H1 (cell line): ENCODE results near the gene UBE3C. TPM values are rescaled to one million over a fixed set of nuclear protein-coding genes. Genes with fewer than 3 reads are reported as not detected.

Source experiments
- CTCF ChIA-PET: fragments of 300-600 bp; sonication (Branson Sonifier 250); formaldehyde crosslinking; loops from one replicate; lab custom pipeline; 2021; ENCODE audit not compliant: partially characterized antibody; lab: Charles Lee
- POLR2A ChIA-PET: fragments of 300-600 bp; sonication (Branson Sonifier 250); formaldehyde crosslinking; loops from one replicate; lab custom pipeline; 2021; ENCODE audit warnings: inconsistent platforms; ENCODE audit not compliant: partially characterized antibody; lab: Charles Lee
- DNase-seq, 2 experiments: peaks; one replicate each; pipeline versions ENCODE4 v3.0.0 to v3.0.0-alpha.2; 2010 to 2022; ENCODE audit warnings: low spot score in 2 of 2, low read depth in 1 of 2, mixed read lengths in 1 of 2
- FAIRE-seq: peaks from 2 replicates; lab custom pipeline; 2011; peaks lifted over from hg19 to GRCh38; lab: Jason Lieb, UNC
- H2AFZ ChIP-seq: 2 replicates; pipeline ENCODE4 v1.8.1; 2012; ENCODE audit warnings: low read length, inconsistent platforms
- H2AK5ac ChIP-seq: 2 replicates; pipeline ENCODE4 v1.6.1; 2013; ENCODE audit warnings: low read depth, low read length
- H2BK120ac ChIP-seq: replicated peaks from 2 replicates; pipeline ENCODE3; 2013; ENCODE audit warnings: low read depth, low read length, inconsistent platforms
- H2BK12ac ChIP-seq: 2 replicates; pipeline ENCODE4 v1.6.1; 2013; ENCODE audit warnings: low read depth, low read length
- H2BK15ac ChIP-seq: 2 replicates; pipeline ENCODE4 v1.6.1; 2013; ENCODE audit warnings: low read length
- H2BK20ac ChIP-seq: 2 replicates; pipeline ENCODE4 v1.6.1; 2013; ENCODE audit warnings: low read length
- H2BK5ac ChIP-seq: 2 replicates; pipeline ENCODE4 v1.6.1; 2013; ENCODE audit warnings: low read depth, low read length
- H3K14ac ChIP-seq: 2 replicates; pipeline ENCODE4 v1.6.1; 2013; ENCODE audit warnings: inconsistent platforms; ENCODE audit not compliant: insufficient read length
- H3K18ac ChIP-seq: 2 replicates; pipeline ENCODE4 v1.6.1; 2013; ENCODE audit warnings: low read length; ENCODE audit errors: extremely low read depth
- H3K23ac ChIP-seq: 2 replicates; pipeline ENCODE4 v1.6.1; 2013; ENCODE audit warnings: inconsistent platforms; ENCODE audit not compliant: insufficient read length
- H3K23me2 ChIP-seq: 2 replicates; pipeline ENCODE4 v1.6.1; 2013; ENCODE audit warnings: low read depth, low read length
- H3K27ac ChIP-seq: 2 replicates; pipeline ENCODE4 v1.6.1; 2011; ENCODE audit warnings: low read depth, low read length, inconsistent platforms
- H3K27me3 ChIP-seq, 4 experiments: replicated peaks in 1 of 4; 1 replicate in 1 of 4; 2 replicates in 3 of 4; pipeline versions ENCODE4 v1.6.1 to v1.8.1; 2011 to 2013; ENCODE audit warnings: low read length in 3 of 4, mild to moderate bottlenecking in 3 of 4, inconsistent platforms in 2 of 4, mixed read lengths in 2 of 4, moderate library complexity in 1 of 4; ENCODE audit not compliant: control insufficient read depth in 3 of 4, insufficient read depth in 3 of 4; ENCODE audit errors: extremely low read depth in 1 of 4
- H3K36me3 ChIP-seq, 4 experiments: 2 replicates each; pipeline versions ENCODE4 v1.6.1 to v1.8.1; 2011 to 2013; ENCODE audit warnings: mild to moderate bottlenecking in 4 of 4, low read length in 3 of 4, moderate library complexity in 2 of 4, control low read depth in 1 of 4, inconsistent platforms in 1 of 4; ENCODE audit not compliant: insufficient read depth in 4 of 4, control insufficient read depth in 2 of 4
- H3K4ac ChIP-seq: replicated peaks from 2 replicates; pipeline ENCODE3; 2013; ENCODE audit warnings: low read length, low read depth, mixed read lengths, inconsistent platforms; ENCODE audit not compliant: insufficient read length
- H3K4me1 ChIP-seq, 4 experiments: replicated peaks in 1 of 4; 1 replicate in 1 of 4; 2 replicates in 3 of 4; pipeline versions ENCODE4 v1.6.1 to v1.8.1; 2011 to 2013; ENCODE audit warnings: low read length in 3 of 4, inconsistent platforms in 2 of 4, mixed read lengths in 1 of 4; ENCODE audit not compliant: insufficient read depth in 4 of 4, control insufficient read depth in 3 of 4
- H3K4me2 ChIP-seq, 2 experiments: 2 replicates each; pipeline versions ENCODE4 v1.6.1 to v1.8.1; 2011 to 2013; ENCODE audit warnings: low read depth in 2 of 2, low read length in 2 of 2, control low read depth in 1 of 2, inconsistent platforms in 1 of 2, mild to moderate bottlenecking in 1 of 2; ENCODE audit not compliant: insufficient read depth in 1 of 2
- H3K4me3 ChIP-seq, 4 experiments: fragments of 200-600, 300-600 bp in 1 of 4; sonication (generic), shearing (Covaris generic), sonication (Bioruptor Twin) in 1 of 4; 2 replicates each; pipeline versions ENCODE4 v1.5.1 to v1.8.1; 2011 to 2016; ENCODE audit warnings: low read length in 4 of 4, low read depth in 3 of 4, control low read depth in 2 of 4, inconsistent platforms in 2 of 4, mild to moderate bottlenecking in 2 of 4, mixed read lengths in 1 of 4, moderate library complexity in 1 of 4; ENCODE audit not compliant: insufficient read depth in 2 of 4; ENCODE audit errors: extremely low read depth in 1 of 4
- H3K56ac ChIP-seq: replicated peaks from 2 replicates; pipeline ENCODE3; 2013; ENCODE audit warnings: low read depth, mild to moderate bottlenecking, mixed read lengths, low read length, inconsistent platforms; ENCODE audit not compliant: insufficient read length
- H3K79me1 ChIP-seq: 2 replicates; pipeline ENCODE4 v1.6.1; 2013; ENCODE audit warnings: low read depth, low read length, control low read depth
- H3K79me2 ChIP-seq, 2 experiments: 2 replicates each; pipeline versions ENCODE4 v1.6.1 to v1.8.1; 2012 to 2013; ENCODE audit warnings: low read length in 2 of 2, mild to moderate bottlenecking in 2 of 2, inconsistent platforms in 1 of 2; ENCODE audit not compliant: insufficient read depth in 2 of 2, control insufficient read depth in 1 of 2
- H3K9ac ChIP-seq, 4 experiments: replicated peaks in 1 of 4; 1 replicate in 1 of 4; 2 replicates in 3 of 4; pipeline versions ENCODE4 v1.6.1 to v1.8.1; 2011 to 2013; ENCODE audit warnings: low read depth in 3 of 4, low read length in 3 of 4, control low read depth in 2 of 4, mild to moderate bottlenecking in 2 of 4, moderate library complexity in 2 of 4, inconsistent platforms in 1 of 4; ENCODE audit errors: extremely low read depth in 1 of 4
- H3K9me3 ChIP-seq, 2 experiments: 2 replicates each; pipeline versions ENCODE4 v1.6.1 to v1.8.1; 2012 to 2013; ENCODE audit warnings: mild to moderate bottlenecking in 2 of 2, moderate library complexity in 2 of 2, control low read depth in 1 of 2, inconsistent platforms in 1 of 2, low read depth in 1 of 2, low read length in 1 of 2, mixed read lengths in 1 of 2; ENCODE audit not compliant: insufficient read depth in 2 of 2
- H4K20me1 ChIP-seq, 2 experiments: replicated peaks in 1 of 2; 2 replicates each; pipeline versions ENCODE3 to v1.8.1; 2011 to 2013; ENCODE audit warnings: inconsistent platforms in 2 of 2, low read length in 2 of 2, mild to moderate bottlenecking in 1 of 2; ENCODE audit not compliant: insufficient read depth in 2 of 2, control insufficient read depth in 1 of 2
- H4K5ac ChIP-seq: 2 replicates; pipeline ENCODE4 v1.6.1; 2013; ENCODE audit warnings: low read length, low read depth, mixed read lengths, inconsistent platforms; ENCODE audit not compliant: insufficient read length
- H4K8ac ChIP-seq: 2 replicates; pipeline ENCODE4 v1.8.0; 2013; ENCODE audit warnings: mild to moderate bottlenecking, moderate library complexity, low read length, inconsistent platforms; ENCODE audit not compliant: insufficient read depth; ENCODE audit errors: extremely low read depth
- H4K91ac ChIP-seq: replicated peaks from 2 replicates; pipeline ENCODE3; 2013; ENCODE audit warnings: low read length, mixed read lengths, inconsistent platforms; ENCODE audit not compliant: insufficient read length
- BCL11A ChIP-seq, 2 experiments: IDR thresholded peaks; one replicate each; pipeline ENCODE4 v1.6.1; 2011; ENCODE audit warnings: low read depth in 2 of 2, low read length in 2 of 2, mild to moderate bottlenecking in 2 of 2
- RBBP5 ChIP-seq: IDR thresholded peaks from 2 replicates; pipeline ENCODE4 v1.7.1; 2012; ENCODE audit warnings: low read depth, mild to moderate bottlenecking, inconsistent platforms, low read length, moderate library complexity, borderline replicate concordance
- RFX5 ChIP-seq: IDR thresholded peaks from 2 replicates; pipeline ENCODE4 v1.6.1; 2011; ENCODE audit warnings: low read depth, low read length, improper control_type of control experiment, borderline replicate concordance
- TAF7 ChIP-seq: optimal IDR thresholded peaks from 2 replicates; pipeline ENCODE3; 2011; ENCODE audit warnings: low read depth, mild to moderate bottlenecking, inconsistent platforms, low read length, moderate library complexity, borderline replicate concordance
- WGBS, 2 experiments: shearing (Covaris generic) in 1 of 2; methylation state at CpG; one replicate each; pipeline versions ENCODE4 v1.1.6 to v1.1.7; 2013 to 2015; ENCODE audit warnings: low lambda C conversion rate in 2 of 2, mixed read lengths in 2 of 2, inconsistent platforms in 1 of 2, low coverage in 1 of 2, missing lambda C conversion rate in 1 of 2; ENCODE audit not compliant: insufficient replicate concordance in 2 of 2, insufficient coverage in 1 of 2, insufficient read length in 1 of 2; ENCODE audit errors: extremely low coverage in 1 of 2, missing lambda C conversion rate in 1 of 2; 5-methylcytosine and 5-hydroxymethylcytosine counted together
- polyA plus RNA-seq, 7 experiments: library from polyadenylated mRNA; depleted of rRNA in 3 of 7; stranded (reverse) in 5 of 7; unstranded in 2 of 7; fragments of >200 nt in 5 of 7; fragments of 200-250 nt in 2 of 7; gene quantifications; 1 replicate in 5 of 7; 2 replicates in 1 of 7; 4 replicates in 1 of 7; pipeline versions ENCODE4 v1.2.1 to v1.2.3, GENCODE V29; 2011 to 2013; ENCODE audit warnings: missing spikeins in 2 of 7, mixed read lengths in 2 of 7
- total RNA-seq: library from RNA; stranded (reverse); fragmentation: NEBNext Ultra II Directional; extraction: Animal tissue kit (Norgen Biotek cat#: 25700); gene quantifications from 2 replicates; pipeline ENCODE4 v1.2.1, GENCODE V29; 2021

Gene UBE3C
- total and polyA plus RNA-seq, 2 of the 8 experiments (the other 6 are each of a cell fraction or from before 2014, with no cell fraction given) = 32.0 to 54.1 TPM

DNA sequence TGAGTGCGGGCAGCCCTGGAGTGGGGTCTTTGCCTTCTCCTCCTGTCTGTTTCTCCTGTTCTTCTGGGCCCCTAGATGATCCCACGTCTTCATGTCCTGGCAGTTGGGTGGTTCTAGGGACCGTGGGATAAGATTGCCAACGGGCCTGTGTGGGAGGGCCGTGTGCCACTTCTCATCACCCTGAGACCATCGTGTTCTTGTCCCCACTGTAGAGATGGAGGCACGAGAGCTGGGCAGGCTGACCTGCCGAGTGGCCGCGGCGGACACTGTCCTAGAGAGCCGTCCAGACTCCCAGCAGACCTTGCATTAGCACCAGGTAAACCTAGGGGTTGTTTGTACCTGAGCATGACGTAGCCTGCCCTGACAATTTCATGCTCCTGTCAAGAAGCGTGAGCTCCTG lies 18.5 kb upstream of the UBE3C start:
- Histone ChIP-seq H2BK5ac (no peak overlapping the region), H2BK20ac (no peak overlapping the region), H3K9me3 (0 out of 4 replicates have a peak, but pooled peaks cover 0 to 4% of the 10 kb centered on the region in 2 experiments), H2BK12ac (no peak overlapping the region), H3K18ac (no peak overlapping the region), H3K27me3 (no peaks in the 10 kb centered on the region), H3K23ac (no peak overlapping the region), H2AFZ (no peak overlapping the region), H3K23me2 (no peaks in the 10 kb centered on the region), H3K4me2 (no peak overlapping the region), H3K27ac (no peak overlapping the region), H3K36me3 (no peaks in the 10 kb centered on the region), H3K79me2 (no peaks in the 10 kb centered on the region), H4K5ac (no peak overlapping the region), H3K56ac (no peak overlapping the region), H2BK15ac (no peak overlapping the region), H2AK5ac (no peak overlapping the region), H3K4me1 (peaks cover 0 to 4% (median 0%) of the 10 kb centered on the region in 4 experiments; a peak in 1 of 7 replicates), H3K4ac (no peak overlapping the region), H3K4me3 (no peak overlapping the region), H3K79me1 (no peaks in the 10 kb centered on the region; the same call in 1 of the 2 replicates), H4K20me1 (no peaks in the 10 kb centered on the region), H4K91ac (no peak overlapping the region), H2BK120ac (no peak overlapping the region), H3K14ac (no peak overlapping the region), H3K9ac (no peak overlapping the region), H4K8ac (no peak overlapping the region)
- CTCF ChIA-PET = interaction anchor here (0.9 kb wide), 1 partner anchor 147 kb away, joined by 3 read pairs; no protein-coding TSS in a partner anchor
- DNase-seq = no peak
- POLR2A ChIA-PET = interaction anchor here (0.5 to 1.3 kb wide), 2 partner anchors 12 to 19 kb away, joined by 4 read pairs; partner anchors contain the start of gene UBE3C
- 90% methylated on average over 14 of the region's 14 CpGs; no CpG with 5 or more reads in 1 of the 2 experiments for WGBS, 2 experiments
- FAIRE-seq = no peak
- TF ChIP-seq RFX5 (no peak), BCL11A (IDR thresholded peaks at IDR 0.05; ENCODE audit: low read depth in 2 of 2, low read length in 2 of 2) (no peak), TAF7 (no peak), RBBP5 (no peak)
